Lung (tissue), 12 donors: ENCODE data around the gene ARAP1. TPM values are rescaled to one million over a fixed set of nuclear protein-coding genes. Genes with fewer than 3 reads are reported as not detected.
A peak's percentile ranks its signal among the peaks of the same experiment; 100 is the strongest.

ENCODE experiments used
- ATAC-seq: fragments of 200-7000 bp; cut with Tn5 transposase; one replicate; pipeline ENCODE4 v1.9.1; 2020; ENCODE audit warnings: moderate number of reproducible peaks; ENCODE audit not compliant: insufficient read depth, low FRiP score
- DNase-seq, 3 donors: peaks; one replicate each; pipeline ENCODE4 v3.0.0-alpha.2; 2013 to 2017
- H3K27ac ChIP-seq, 2 donors: one replicate each; pipeline ENCODE4 v1.5.1; 2013; ENCODE audit warnings: mild to moderate bottlenecking in 2 of 2, moderate library complexity in 2 of 2, control low read depth in 1 of 2, inconsistent platforms in 1 of 2, low read depth in 1 of 2, low read length in 1 of 2
- H3K27me3 ChIP-seq, 3 donors: one replicate each; pipeline ENCODE4 v1.5.1; 2013; ENCODE audit warnings: low read length in 2 of 3; ENCODE audit not compliant: control insufficient read depth in 3 of 3, insufficient read depth in 3 of 3
- H3K36me3 ChIP-seq, 4 donors: one replicate each; pipeline ENCODE4 v1.5.1; 2013; ENCODE audit warnings: low read length in 4 of 4, mild to moderate bottlenecking in 1 of 4, moderate library complexity in 1 of 4; ENCODE audit not compliant: control insufficient read depth in 4 of 4, insufficient read depth in 4 of 4
- H3K4me1 ChIP-seq, 5 donors: one replicate each; pipeline ENCODE4 v1.5.1; 2013; ENCODE audit warnings: low read length in 5 of 5, mild to moderate bottlenecking in 2 of 5, moderate library complexity in 1 of 5; ENCODE audit not compliant: control insufficient read depth in 5 of 5, insufficient read depth in 5 of 5
- H3K4me3 ChIP-seq: one replicate; pipeline ENCODE4 v1.5.1; 2013; ENCODE audit warnings: mild to moderate bottlenecking, control low read depth, moderate library complexity
- H3K9ac ChIP-seq, 2 donors: one replicate each; pipeline ENCODE4 v1.5.1; 2013; ENCODE audit warnings: low read length in 2 of 2, control low read depth in 1 of 2; ENCODE audit not compliant: insufficient read depth in 1 of 2
- H3K9me3 ChIP-seq, 4 donors: one replicate each; pipeline ENCODE4 v1.5.1; 2013; ENCODE audit warnings: low read length in 3 of 4, mild to moderate bottlenecking in 1 of 4, moderate library complexity in 1 of 4; ENCODE audit not compliant: control insufficient read depth in 4 of 4, insufficient read depth in 3 of 4
- CTCF ChIP-seq: IDR thresholded peaks from 2 replicates; pipeline ENCODE4 v1.5.1; 2012; ENCODE audit warnings: mild to moderate bottlenecking; ENCODE audit errors: control extremely low read depth, extremely low read depth
- WGBS, 2 donors: extraction: QIAGEN DNeasy Blood & Tissue Kit; methylation state at CpG; one replicate each; pipeline ENCODE4 v1.1.7; 2013; 5-methylcytosine and 5-hydroxymethylcytosine counted together
- polyA plus RNA-seq, 2 donors: library from polyadenylated mRNA; stranded (reverse); fragments of 200-250 nt; gene quantifications; one replicate each; pipeline ENCODE4 v1.2.1, GENCODE V29; 2013
- total RNA-seq, 2 donors: library from RNA; depleted of rRNA in 1 of 2; stranded (reverse); fragments of >200 nt in 1 of 2; gene quantifications; one replicate each; pipeline ENCODE4 v1.2.1, GENCODE V29; 2014 to 2021
- donor health status: control.
- donor health status: control.
- donor health status: Bipolar disorder and iron deficiency.
- donor health status: healthy.
- donor health status: DM: yes; HTN: yes; CAD: no.

ARAP1 gene
- total and polyA plus RNA-seq, 4 donors, result 134 to 218 (median 173) TPM

DNA sequence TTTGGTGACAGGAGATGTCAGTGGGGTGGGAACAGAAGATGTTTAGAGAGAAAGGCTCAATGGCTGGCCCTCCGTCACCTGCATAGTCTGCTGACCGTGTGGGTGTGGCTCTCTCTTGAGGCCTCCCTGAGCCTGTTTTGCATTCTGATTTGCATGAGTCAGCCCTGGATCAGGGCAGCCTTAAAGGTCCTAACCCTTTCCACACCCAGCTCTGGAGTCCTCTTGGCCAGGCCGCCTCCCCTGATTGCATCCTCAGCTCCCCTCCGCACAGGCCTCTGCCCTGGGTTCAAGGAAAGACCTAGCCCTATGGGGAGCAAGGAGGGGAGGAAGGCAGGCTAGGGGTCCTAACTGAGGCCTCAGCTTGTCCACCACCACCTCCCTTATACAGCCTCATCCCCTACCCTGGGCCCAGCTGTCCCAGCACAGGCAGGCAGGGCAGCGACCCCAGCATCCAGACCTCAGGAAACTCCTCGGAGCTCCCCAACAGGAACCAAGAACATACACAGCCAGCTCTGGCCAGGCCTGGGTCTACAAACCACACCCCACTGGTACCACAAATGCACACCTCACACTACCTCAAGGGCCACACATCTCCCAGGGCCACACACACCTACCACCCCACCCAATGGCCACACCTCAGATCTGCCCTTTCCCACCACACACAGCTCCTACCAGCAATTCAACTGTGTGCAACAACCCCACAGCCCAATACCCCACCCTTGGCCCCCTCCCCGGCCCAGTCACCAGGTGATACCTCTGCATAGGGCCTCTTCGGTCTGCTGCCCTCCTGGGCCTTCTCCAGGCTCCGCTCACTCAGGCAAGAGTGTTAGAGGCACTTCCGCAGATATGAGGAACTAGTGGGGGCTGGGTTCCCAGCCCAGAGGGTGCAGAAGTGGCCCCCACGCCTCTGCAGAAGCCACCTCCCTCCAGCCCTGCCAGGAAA is 13.7 kb downstream of the ARAP1 start:
- Histone ChIP-seq H3K27ac (peak overlapping the region in 1 of 2 donors; percentile 87), H3K27me3 (no peaks in the 10 kb centered on the region), H3K9ac (no peak overlapping the region), H3K4me3 (no peak overlapping the region), H3K4me1 (peaks cover 0 to 41% (median 8%) of the 10 kb centered on the region in 5 donors), H3K36me3 (no peaks in the 10 kb centered on the region), H3K9me3 (no peaks in the 10 kb centered on the region)
- DNase-seq, result no peak
- WGBS, 2 donors, result 30 to 58% methylated on average over 11 of the region's 11 CpGs
- peak; percentile 41 for ATAC-seq
- TF ChIP-seq CTCF, result no peak

GRCh38 chr11:72737336-72737735 is 14.9 kb downstream of the ARAP1 start:
- no peak for ATAC-seq
- Histone ChIP-seq H3K27me3 (no peaks in the 10 kb centered on the region), H3K9me3 (no peaks in the 10 kb centered on the region), H3K9ac (no peak overlapping the region), H3K4me3 (no peak overlapping the region), H3K4me1 (peaks cover 0 to 37% (median 8%) of the 10 kb centered on the region in 5 donors), H3K36me3 (peaks cover 0 to 3% (median 0%) of the 10 kb centered on the region in 4 donors), H3K27ac (peak overlapping the region in 1 of 2 donors; percentile 87)
- TF ChIP-seq CTCF, result no peak
- WGBS, 2 donors, result 68 to 69% methylated on average over 1 of the region's 1 CpG
- DNase-seq, result no peak

GRCh38 chr11:72736452-72737069 is 15.6 kb downstream of the ARAP1 start:
- Histone ChIP-seq H3K9me3 (no peaks in the 10 kb centered on the region), H3K4me1 (peaks cover 0 to 37% (median 9%) of the 10 kb centered on the region in 5 donors), H3K9ac (no peak overlapping the region), H3K27ac (peak overlapping the region in 1 of 2 donors; percentile 87), H3K27me3 (no peaks in the 10 kb centered on the region), H3K4me3 (no peak overlapping the region), H3K36me3 (peaks cover 0 to 6% (median 0%) of the 10 kb centered on the region in 4 donors)
- ATAC-seq (peak; percentile 55), DNase-seq (peak in 2 of 3 donors; percentile 30 to 50)
- WGBS, 2 donors, result 1 to 12% methylated on average over 5 of the region's 5 CpGs
- TF ChIP-seq CTCF, result no peak
